Suprapubic skin (tissue), 4 donors: ENCODE measurements around the gene MAOA.

Experiments used
- CTCF ChIP-seq, 2 donors: fragments of 200-600 bp in 1 of 2; fragments of 450-650 bp in 1 of 2; sonication (generic) in 1 of 2; IDR thresholded peaks; one replicate each; pipeline ENCODE4 v1.5.1; 2016 to 2019; ENCODE audit warnings: antibody characterized with exemption in 2 of 2, mild to moderate bottlenecking in 1 of 2, moderate library complexity in 1 of 2
- EP300 ChIP-seq: sonication (generic); formaldehyde crosslinking; IDR thresholded peaks from one replicate; pipeline ENCODE4 v1.6.1; 2017; ENCODE audit warnings: antibody characterized with exemption
- POLR2A ChIP-seq, 2 donors: fragments of 450-650 bp; IDR thresholded peaks; one replicate each; pipeline ENCODE4 v1.6.1; 2017; ENCODE audit warnings: antibody characterized with exemption in 2 of 2, mild to moderate bottlenecking in 2 of 2, moderate library complexity in 2 of 2
- POLR2AphosphoS5 ChIP-seq, 3 donors: sonication (generic); formaldehyde crosslinking; IDR thresholded peaks; one replicate each; pipeline ENCODE4 v1.6.1; 2017; ENCODE audit warnings: antibody characterized with exemption in 3 of 3

- TF ChIP-seq CTCF (IDR thresholded peaks at IDR 0.05) (no peak), POLR2A (IDR thresholded peaks at IDR 0.05) (no peak), EP300 (no peak), POLR2AphosphoS5 (IDR thresholded peaks at IDR 0.05) (no peak)
Observed at GRCh38 chrX:43677993-43678392, 21.9 kb downstream of the MAOA start.
